ENCODE data around the gene MGLL.
"Not testable (repeated sequence)": the region's sequence is repeated elsewhere in the genome, so short reads cannot be mapped to it uniquely, and the experiment has no call there.

Gene MGLL

GRCh38 chr3:127687228-127687737 lies 135.0 kb downstream of the MGLL start:
- H3K4me1 Mint-ChIP-seq (ENCODE audit: low read depth) = peaks cover 12% of the 10 kb centered on the region
- no peaks in the 10 kb centered on the region for H3K27me3 Mint-ChIP-seq
- H3K36me3 Mint-ChIP-seq = no peaks in the 10 kb centered on the region
- H3K27ac Mint-ChIP-seq = no peak overlapping the region
- no peaks in the 10 kb centered on the region for H3K9me3 Mint-ChIP-seq (ENCODE audit: low read depth)
- H3K4me3 Mint-ChIP-seq = no peak overlapping the region

DNA sequence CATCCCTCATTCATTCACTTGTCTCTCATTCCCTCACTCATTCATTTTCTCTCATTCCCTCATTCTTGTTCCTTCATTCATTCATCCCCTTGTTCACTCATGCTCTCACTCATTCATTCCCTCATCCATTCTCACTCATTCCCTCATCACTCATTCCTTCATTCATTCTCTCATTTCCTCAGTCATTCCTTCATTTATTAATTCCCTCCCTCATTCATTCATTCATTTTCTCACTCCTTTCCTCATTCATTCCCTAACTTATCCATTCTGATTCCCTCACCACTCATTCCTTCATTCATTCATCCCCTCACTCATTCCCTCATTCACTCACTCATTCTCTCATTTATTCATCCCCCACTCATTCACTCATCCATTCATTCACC lies 135.8 kb downstream of the MGLL start:
- Mint-ChIP-seq H3K4me1 (ENCODE audit: low read depth) (peaks cover 12% of the 10 kb centered on the region), H3K27me3 (no peaks in the 10 kb centered on the region), H3K9me3 (ENCODE audit: low read depth) (no peaks in the 10 kb centered on the region), H3K36me3 (no peaks in the 10 kb centered on the region), H3K27ac (no peak overlapping the region), H3K4me3 (no peak overlapping the region)

GRCh38 chr3:127685708-127686511 lies 136.4 kb downstream of the MGLL start:
- Mint-ChIP-seq H3K36me3 (no peaks in the 10 kb centered on the region), H3K9me3 (ENCODE audit: low read depth) (no peaks in the 10 kb centered on the region), H3K27ac (no peak overlapping the region), H3K4me1 (ENCODE audit: low read depth) (peaks cover 12% of the 10 kb centered on the region), H3K4me3 (no peak overlapping the region), H3K27me3 (no peaks in the 10 kb centered on the region)

GRCh38 chr3:127684871-127685707 lies 137.2 kb downstream of the MGLL start:
- Mint-ChIP-seq H3K4me1 (ENCODE audit: low read depth) (peaks cover 12% of the 10 kb centered on the region), H3K27me3 (no peaks in the 10 kb centered on the region), H3K27ac (no peak overlapping the region), H3K9me3 (ENCODE audit: low read depth) (no peaks in the 10 kb centered on the region), H3K36me3 (no peaks in the 10 kb centered on the region), H3K4me3 (no peak overlapping the region)

DNA sequence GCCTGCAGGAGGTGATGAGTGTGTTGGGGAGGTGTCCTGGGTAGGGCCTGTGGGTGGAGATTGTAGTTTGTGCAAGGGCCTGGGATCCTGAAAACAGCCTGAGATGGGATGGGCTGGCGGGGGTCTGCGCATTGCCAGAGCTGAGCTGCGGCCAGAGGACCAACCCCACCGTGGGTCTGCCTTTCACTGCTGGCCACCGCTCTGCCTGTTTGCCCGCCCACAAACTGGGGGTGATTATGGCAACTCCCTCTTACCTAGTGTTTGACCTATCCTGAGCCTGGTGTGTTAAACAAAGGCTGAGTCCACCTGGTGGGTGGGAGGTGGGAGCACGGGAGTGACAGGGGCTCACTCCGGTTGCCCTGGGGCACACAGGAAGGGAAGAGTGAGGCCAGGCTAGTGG lies 139.8 kb downstream of the MGLL start:
- no peak overlapping the region for H3K4me3 Mint-ChIP-seq
- H3K27me3 Mint-ChIP-seq = no peaks in the 10 kb centered on the region
- no peaks in the 10 kb centered on the region for H3K9me3 Mint-ChIP-seq (ENCODE audit: low read depth)
- H3K36me3 Mint-ChIP-seq = no peaks in the 10 kb centered on the region
- no peak overlapping the region for H3K27ac Mint-ChIP-seq
- H3K4me1 Mint-ChIP-seq (ENCODE audit: low read depth) = peaks cover 14% of the 10 kb centered on the region

- not testable (repeated sequence) for H3K4me3 Mint-ChIP-seq; H3K9me3 Mint-ChIP-seq (ENCODE audit: low read depth); H3K36me3 Mint-ChIP-seq; H3K27me3 Mint-ChIP-seq
- H3K27ac Mint-ChIP-seq = peak overlapping the region; percentile 8
- H3K4me1 Mint-ChIP-seq (ENCODE audit: low read depth) = peaks cover 14% of the 10 kb centered on the region
Measured at GRCh38 chr3:127682175-127682554, 140.2 kb downstream of the MGLL start.

- no peaks in the 10 kb centered on the region for H3K36me3 Mint-ChIP-seq
- H3K4me3 Mint-ChIP-seq = no peak overlapping the region
- H3K27me3 Mint-ChIP-seq = no peaks in the 10 kb centered on the region
- H3K27ac Mint-ChIP-seq = no peak overlapping the region
- peaks cover 17% of the 10 kb centered on the region for H3K4me1 Mint-ChIP-seq (ENCODE audit: low read depth)
- H3K9me3 Mint-ChIP-seq (ENCODE audit: low read depth) = no peaks in the 10 kb centered on the region
Measured at GRCh38 chr3:127680798-127681221, 141.5 kb downstream of the MGLL start.

- H3K9me3 Mint-ChIP-seq (ENCODE audit: low read depth) = no peaks in the 10 kb centered on the region
- no peaks in the 10 kb centered on the region for H3K36me3 Mint-ChIP-seq
- H3K4me1 Mint-ChIP-seq (ENCODE audit: low read depth) = peaks cover 20% of the 10 kb centered on the region
- no peak overlapping the region for H3K27ac Mint-ChIP-seq
- no peak overlapping the region for H3K4me3 Mint-ChIP-seq
- no peaks in the 10 kb centered on the region for H3K27me3 Mint-ChIP-seq
Measured at GRCh38 chr3:127680146-127680661, 142.1 kb downstream of the MGLL start.

DNA sequence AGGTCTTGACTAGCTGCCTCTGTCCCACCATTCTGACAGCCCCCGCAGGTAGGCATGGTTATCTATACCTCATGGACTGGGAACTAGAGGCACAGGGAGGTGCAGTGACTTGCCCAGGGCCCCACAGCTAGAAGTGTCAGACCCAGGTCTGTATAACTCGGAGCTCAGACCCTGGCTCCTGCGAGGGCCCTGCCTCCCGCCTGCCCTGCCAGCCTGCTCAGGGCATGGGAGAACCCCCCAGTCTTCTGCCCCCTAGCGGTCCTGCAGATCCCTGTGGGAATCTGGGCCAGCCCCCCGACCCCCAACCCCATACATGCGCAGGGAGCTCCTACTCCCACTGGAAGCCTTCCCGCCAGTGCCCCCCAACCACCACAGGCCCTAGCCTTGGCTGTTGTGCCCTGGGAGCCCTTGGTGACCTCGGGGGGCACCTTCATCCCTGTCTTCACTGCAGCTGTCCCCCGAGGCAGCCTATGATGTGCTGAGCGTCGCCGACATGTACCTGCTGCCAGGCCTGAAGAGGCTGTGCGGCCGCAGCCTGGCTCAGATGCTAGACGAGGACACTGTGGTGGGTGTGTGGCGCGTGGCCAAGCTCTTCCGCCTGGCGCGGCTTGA lies 142.7 kb downstream of the MGLL start:
- H3K4me3 Mint-ChIP-seq = no peak overlapping the region
- H3K27me3 Mint-ChIP-seq = no peaks in the 10 kb centered on the region
- H3K9me3 Mint-ChIP-seq (ENCODE audit: low read depth) = no peaks in the 10 kb centered on the region
- no peak overlapping the region for H3K27ac Mint-ChIP-seq
- peaks cover 26% of the 10 kb centered on the region for H3K4me1 Mint-ChIP-seq (ENCODE audit: low read depth)
- H3K36me3 Mint-ChIP-seq = no peaks in the 10 kb centered on the region

DNA sequence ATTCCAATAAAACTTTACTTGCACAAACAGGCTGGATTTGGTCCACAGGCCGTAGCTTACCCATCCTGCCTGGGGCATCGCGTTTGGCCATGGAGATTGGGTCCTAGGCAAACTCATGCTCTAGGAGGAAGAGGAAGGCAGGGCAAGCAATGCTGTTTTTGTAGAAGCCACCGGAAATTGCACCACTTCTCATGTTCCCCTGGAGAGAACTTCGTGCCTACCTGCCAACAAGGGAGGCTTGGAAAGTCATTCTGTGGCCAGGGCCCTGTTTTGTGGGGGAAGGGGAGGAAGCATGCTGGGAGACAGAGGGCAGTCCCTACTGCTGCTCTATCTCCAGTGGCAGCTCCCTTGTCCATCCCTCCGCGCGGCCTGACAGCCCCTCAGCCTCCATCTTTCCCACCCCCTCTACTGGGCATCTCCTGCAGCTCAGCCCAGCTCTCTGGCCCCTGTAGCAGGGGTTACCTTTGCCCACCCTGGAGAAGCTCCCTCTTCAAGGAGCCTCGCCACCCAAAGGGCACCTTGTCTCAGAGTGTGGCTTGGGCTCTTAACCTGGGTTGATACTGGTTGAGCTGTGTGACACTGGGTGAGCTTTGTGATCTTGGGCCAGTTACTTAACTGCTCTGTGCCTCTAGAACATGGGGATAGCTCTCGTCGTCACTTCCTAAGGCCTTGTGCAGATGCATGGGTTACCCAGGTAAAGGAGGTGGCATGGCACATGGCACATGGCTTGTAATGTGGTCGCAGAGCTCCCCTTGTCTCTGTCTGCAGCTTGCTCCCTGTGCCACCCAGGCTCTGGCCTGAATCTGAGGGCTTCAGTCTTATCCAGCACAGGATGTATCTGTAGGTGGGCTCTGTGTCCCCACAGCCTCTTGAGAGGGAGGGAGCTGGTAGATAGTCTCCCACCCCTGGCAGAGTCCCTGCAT lies 143.4 kb downstream of the MGLL start:
- H3K36me3 Mint-ChIP-seq = no peaks in the 10 kb centered on the region
- H3K27me3 Mint-ChIP-seq = no peaks in the 10 kb centered on the region
- no peaks in the 10 kb centered on the region for H3K9me3 Mint-ChIP-seq (ENCODE audit: low read depth)
- no peak overlapping the region for H3K4me3 Mint-ChIP-seq
- peaks cover 26% of the 10 kb centered on the region for H3K4me1 Mint-ChIP-seq (ENCODE audit: low read depth)
- H3K27ac Mint-ChIP-seq = peak overlapping the region; percentile 46

DNA sequence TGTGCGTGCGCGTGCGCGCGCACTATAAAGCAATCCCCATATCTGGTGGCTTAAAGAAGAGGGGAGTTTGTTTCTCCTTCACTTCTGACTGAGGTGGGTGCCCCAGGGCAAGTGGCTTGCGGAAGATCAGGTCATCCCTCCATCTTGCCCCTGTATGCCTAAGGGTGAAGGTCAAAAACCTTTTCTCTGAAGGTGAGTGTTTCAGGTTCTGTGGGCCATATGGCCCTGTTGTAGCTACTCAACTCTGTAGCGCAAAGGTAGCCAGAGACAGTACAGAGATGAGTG lies 144.1 kb downstream of the MGLL start:
- no peaks in the 10 kb centered on the region for H3K9me3 Mint-ChIP-seq (ENCODE audit: low read depth)
- no peak overlapping the region for H3K27ac Mint-ChIP-seq
- peaks cover 25% of the 10 kb centered on the region for H3K4me1 Mint-ChIP-seq (ENCODE audit: low read depth)
- H3K4me3 Mint-ChIP-seq = no peak overlapping the region
- no peaks in the 10 kb centered on the region for H3K36me3 Mint-ChIP-seq
- no peaks in the 10 kb centered on the region for H3K27me3 Mint-ChIP-seq

DNA sequence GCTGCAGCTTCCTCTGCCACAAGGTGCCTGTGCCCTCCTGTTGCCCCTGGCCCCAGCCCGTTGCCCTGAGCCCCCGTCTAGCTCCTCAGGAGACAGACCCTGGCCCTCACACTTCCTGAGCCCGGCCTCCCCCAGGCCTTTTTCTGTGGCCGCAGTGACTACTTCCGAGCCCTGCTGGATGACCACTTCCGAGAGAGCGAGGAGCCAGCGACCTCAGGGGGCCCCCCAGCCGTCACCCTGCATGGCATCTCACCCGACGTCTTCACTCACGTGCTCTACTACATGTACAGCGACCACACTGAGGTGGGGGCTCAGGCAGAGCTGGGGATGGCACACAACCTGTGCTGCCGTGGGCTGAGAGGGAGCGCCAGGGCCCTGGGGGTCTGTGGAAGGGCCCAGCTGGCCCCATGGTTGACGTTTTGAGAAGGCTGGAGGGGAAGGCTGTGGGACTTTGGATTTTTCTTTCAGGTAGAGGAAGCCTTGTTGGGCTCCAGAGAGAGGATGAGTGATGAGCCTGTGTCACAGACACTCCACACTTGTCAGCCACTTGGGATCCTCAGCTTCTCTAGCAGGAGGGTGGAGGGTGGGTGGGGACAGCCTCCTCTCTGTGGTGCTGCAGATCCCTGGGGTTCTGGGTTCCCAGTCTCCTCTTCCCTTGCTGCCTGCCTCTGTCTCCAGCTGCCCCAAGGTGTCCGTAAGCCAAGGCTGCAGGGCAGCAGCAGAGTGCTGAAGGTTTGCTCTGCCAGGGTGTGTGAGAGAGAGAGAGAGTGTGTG lies 144.6 kb downstream of the MGLL start:
- no peak overlapping the region for H3K4me3 Mint-ChIP-seq
- H3K27me3 Mint-ChIP-seq = no peaks in the 10 kb centered on the region
- H3K4me1 Mint-ChIP-seq (ENCODE audit: low read depth) = peaks cover 25% of the 10 kb centered on the region
- H3K9me3 Mint-ChIP-seq (ENCODE audit: low read depth) = no peaks in the 10 kb centered on the region
- no peak overlapping the region for H3K27ac Mint-ChIP-seq
- H3K36me3 Mint-ChIP-seq = no peaks in the 10 kb centered on the region

DNA sequence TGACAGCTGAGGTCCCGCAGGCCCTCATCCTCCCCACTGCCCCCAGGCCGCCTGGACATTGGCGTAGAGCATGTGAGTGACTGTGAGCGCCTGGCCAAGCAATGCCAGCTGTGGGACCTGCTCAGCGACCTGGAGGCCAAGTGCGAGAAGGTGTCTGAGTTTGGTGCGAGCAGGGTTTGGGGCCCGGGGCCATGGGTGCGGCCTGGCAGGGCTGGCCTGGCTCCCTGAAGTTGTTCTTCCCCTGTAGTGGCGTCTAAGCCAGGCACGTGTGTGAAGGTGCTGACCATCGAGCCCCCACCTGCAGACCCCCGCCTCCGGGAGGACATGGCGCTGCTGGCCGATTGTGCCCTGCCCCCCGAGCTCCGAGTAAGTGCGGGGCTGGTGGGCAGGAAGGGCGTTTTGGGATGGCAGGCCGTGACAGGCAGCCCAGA lies 145.4 kb downstream of the MGLL start:
- no peaks in the 10 kb centered on the region for H3K27me3 Mint-ChIP-seq
- H3K4me3 Mint-ChIP-seq = no peak overlapping the region
- H3K9me3 Mint-ChIP-seq (ENCODE audit: low read depth) = no peaks in the 10 kb centered on the region
- no peak overlapping the region for H3K27ac Mint-ChIP-seq
- peaks cover 25% of the 10 kb centered on the region for H3K4me1 Mint-ChIP-seq (ENCODE audit: low read depth)
- no peaks in the 10 kb centered on the region for H3K36me3 Mint-ChIP-seq

GRCh38 chr3:127676456-127676855 lies 145.9 kb downstream of the MGLL start:
- Mint-ChIP-seq H3K4me3 (no peak overlapping the region), H3K36me3 (no peaks in the 10 kb centered on the region), H3K27me3 (no peaks in the 10 kb centered on the region), H3K9me3 (ENCODE audit: low read depth) (no peaks in the 10 kb centered on the region), H3K4me1 (ENCODE audit: low read depth) (peaks cover 27% of the 10 kb centered on the region), H3K27ac (no peak overlapping the region)

All from activated naive CD8-positive, alpha-beta T cell (primary cell).